SK-N-SH (cell line): ENCODE measurements around the gene ARPC2. TPM values are rescaled to one million over a fixed set of nuclear protein-coding genes. Genes with fewer than 3 reads are reported as not detected.
"Not testable (repeated sequence)": the region's sequence is repeated elsewhere in the genome, so short reads cannot be mapped to it uniquely, and the experiment has no call there.

Experiments
- CTCF ChIA-PET: fragments of 300-600, 350-600 bp; formaldehyde crosslinking; extraction: SDS; loops from one replicate; lab custom pipeline; 2021; lab: Yijun Ruan, JAX
- POLR2A ChIA-PET: fragments of 350-600 bp; sonication (Branson Sonifier 250); formaldehyde crosslinking; extraction: SDS; loops from one replicate; lab custom pipeline; 2020; ENCODE audit warnings: antibody characterized with exemption, inconsistent platforms; lab: Yijun Ruan, JAX
- DNase-seq: peaks from one replicate; pipeline ENCODE4 v3.0.0; 2012
- H2AFZ ChIP-seq: fragments of 200-600 bp; sonication (generic); 2 replicates; pipeline ENCODE4 v1.8.1; 2016; ENCODE audit warnings: antibody characterized with exemption, mild to moderate bottlenecking, low read depth
- H3F3A ChIP-seq: fragments of 200-600 bp; sonication (generic); replicated peaks from 2 replicates; pipeline ENCODE3; 2016; ENCODE audit warnings: antibody characterized with exemption, mild to moderate bottlenecking; ENCODE audit not compliant: insufficient read depth
- H3K27ac ChIP-seq, 2 experiments: fragments of 200-500 bp in 1 of 2; fragments of 200-600 bp in 1 of 2; sonication (Bioruptor generic) in 1 of 2; sonication (generic), shearing (Covaris generic) in 1 of 2; 2 replicates each; pipeline versions ENCODE4 v1.5.1 to v1.6.1; 2014 to 2016; ENCODE audit warnings: low read depth in 2 of 2, inconsistent platforms in 1 of 2, low read length in 1 of 2, mild to moderate bottlenecking in 1 of 2, mixed read lengths in 1 of 2
- H3K27me3 ChIP-seq: fragments of 200-600 bp; sonication (generic), shearing (Covaris generic); 2 replicates; pipeline ENCODE4 v1.6.1; 2016; ENCODE audit warnings: mixed run types; ENCODE audit not compliant: insufficient read depth
- H3K36me3 ChIP-seq, 2 experiments: fragments of 200-500 bp in 1 of 2; fragments of 200-600 bp in 1 of 2; sonication (Bioruptor generic) in 1 of 2; sonication (generic) in 1 of 2; replicated peaks in 1 of 2; 2 replicates each; pipeline versions ENCODE3 to v1.5.1; 2014 to 2016; ENCODE audit warnings: low read length in 1 of 2, mild to moderate bottlenecking in 1 of 2; ENCODE audit not compliant: insufficient read depth in 2 of 2, control insufficient read depth in 1 of 2
- H3K4me1 ChIP-seq, 2 experiments: fragments of 200-500 bp in 1 of 2; fragments of 200-600 bp in 1 of 2; sonication (Bioruptor generic) in 1 of 2; sonication (generic), shearing (Covaris generic) in 1 of 2; 2 replicates each; pipeline versions ENCODE4 v1.5.1 to v1.6.1; 2014 to 2016; ENCODE audit warnings: low read depth in 1 of 2, low read length in 1 of 2, mixed run types in 1 of 2; ENCODE audit not compliant: insufficient read depth in 2 of 2, control insufficient read depth in 1 of 2
- H3K4me2 ChIP-seq: fragments of 200-600 bp; sonication (generic), shearing (Covaris generic); 2 replicates; pipeline ENCODE4 v1.6.1; 2017; ENCODE audit warnings: mixed run types
- H3K4me3 ChIP-seq, 2 experiments: fragments of 200-500 bp in 1 of 2; fragments of 200-600 bp in 1 of 2; sonication (Bioruptor generic) in 1 of 2; sonication (generic), shearing (Covaris generic) in 1 of 2; 2 replicates each; pipeline versions ENCODE4 v1.5.1 to v1.8.1; 2014 to 2016; ENCODE audit warnings: low read depth in 2 of 2, inconsistent platforms in 1 of 2, low read length in 1 of 2, mild to moderate bottlenecking in 1 of 2, mixed read lengths in 1 of 2, moderate library complexity in 1 of 2
- H3K79me2 ChIP-seq: fragments of 200-600 bp; sonication (generic); 2 replicates; pipeline ENCODE4 v1.8.1; 2017; ENCODE audit warnings: mild to moderate bottlenecking; ENCODE audit not compliant: insufficient read depth
- H3K9ac ChIP-seq: fragments of 200-600 bp; sonication (generic); 2 replicates; pipeline ENCODE4 v1.6.1; 2017; ENCODE audit warnings: mixed run types
- H3K9me2 ChIP-seq: fragments of 200-600 bp; sonication (generic); 2 replicates; pipeline ENCODE4 v1.6.1; 2017; ENCODE audit warnings: mixed run types
- H3K9me3 ChIP-seq: fragments of 200-600 bp; sonication (generic); 2 replicates; pipeline ENCODE4 v1.6.1; 2017; ENCODE audit warnings: mixed run types, mild to moderate bottlenecking, moderate library complexity
- H4K20me1 ChIP-seq: fragments of 200-600 bp; sonication (generic); 2 replicates; pipeline ENCODE4 v1.6.1; 2017; ENCODE audit warnings: mild to moderate bottlenecking, mixed run types; ENCODE audit not compliant: insufficient read depth
- CTCF ChIP-seq: fragments of 200-600 bp; sonication (generic); IDR thresholded peaks from 2 replicates; pipeline ENCODE4 v1.6.1; 2017; ENCODE audit warnings: antibody characterized with exemption, mild to moderate bottlenecking, moderate library complexity
- EZH2phosphoT487 ChIP-seq: fragments of 200-600 bp; sonication (generic); IDR thresholded peaks from 2 replicates; pipeline ENCODE4 v1.6.1; 2017; ENCODE audit warnings: low read depth, mixed run types, mild to moderate bottlenecking, antibody characterized with exemption, moderate library complexity, borderline replicate concordance
- FOSL2 ChIP-seq: IDR thresholded peaks from 2 replicates; pipeline ENCODE4 v1.4.0; 2012; ENCODE audit warnings: low read depth, mild to moderate bottlenecking, moderate library complexity, borderline replicate concordance
- FOXM1 ChIP-seq: IDR thresholded peaks from 2 replicates; pipeline ENCODE4 v1.4.0; 2012; ENCODE audit warnings: low read depth, mild to moderate bottlenecking
- GATA2 ChIP-seq: sonication (generic); formaldehyde crosslinking; IDR thresholded peaks from 2 replicates; pipeline ENCODE4 v1.5.0; 2020; ENCODE audit warnings: mild to moderate bottlenecking, missing genetic modification reagents
- IRF3 ChIP-seq: fragments of 150-350 bp; IDR thresholded peaks from 2 replicates; pipeline ENCODE4 v1.6.1; 2016; ENCODE audit warnings: mild to moderate bottlenecking, low read depth, low read length
- PBX3 ChIP-seq: IDR thresholded peaks from 2 replicates; pipeline ENCODE4; 2012
- POLR2AphosphoS5 ChIP-seq: IDR thresholded peaks from 2 replicates; pipeline ENCODE4 v1.6.1; 2012; ENCODE audit warnings: low read depth, low read length
- RAD21 ChIP-seq: IDR thresholded peaks from 2 replicates; pipeline ENCODE4 v1.6.1; 2012; ENCODE audit warnings: mild to moderate bottlenecking, low read length
- RCOR1 ChIP-seq: fragments of 150-350 bp; IDR thresholded peaks from 2 replicates; pipeline ENCODE4 v1.6.1; 2017; ENCODE audit warnings: antibody characterized with exemption, low read length
- RXRA ChIP-seq: IDR thresholded peaks from 2 replicates; pipeline ENCODE4 v1.4.0; 2012; ENCODE audit warnings: low read depth, mild to moderate bottlenecking, borderline replicate concordance
- SIN3A ChIP-seq: IDR thresholded peaks from 2 replicates; pipeline ENCODE4 v1.6.1; 2012; ENCODE audit warnings: low read depth, mild to moderate bottlenecking, low read length, moderate library complexity, borderline replicate concordance
- SMC3 ChIP-seq: IDR thresholded peaks from 2 replicates; pipeline ENCODE4 v1.6.1; 2012; ENCODE audit warnings: low read depth, low read length, improper control_type of control experiment
- TCF12 ChIP-seq: IDR thresholded peaks from 2 replicates; pipeline ENCODE4 v1.4.0; 2012
- ZBTB33 ChIP-seq: IDR thresholded peaks from 2 replicates; pipeline ENCODE4 v1.4.0; 2012; ENCODE audit warnings: low read depth, borderline replicate concordance
- WGBS: methylation state at CpG from one replicate; pipeline ENCODE4 v1.1.6; 2017; ENCODE audit warnings: low lambda C conversion rate; 5-methylcytosine and 5-hydroxymethylcytosine counted together
- polyA plus RNA-seq, 3 experiments: library from polyadenylated mRNA; depleted of rRNA; stranded (reverse); fragments of >200 nt; gene quantifications; 2 replicates each; pipeline ENCODE4 v1.2.3, GENCODE V29; 2012
- TF ChIP-seq, protein P1 (sequence below): IDR thresholded peaks from 2 replicates; pipeline ENCODE4 v1.4.0; 2012; ENCODE audit warnings: low read depth, borderline replicate concordance

ARPC2 gene
- polyA plus RNA-seq, 1 of the 3 experiments (the other 2 are of a cell fraction): 319 TPM

- TF ChIP-seq CTCF (no peak), SMC3 (no peak), GATA2 (no peak), ZBTB33 (no peak), POLR2AphosphoS5 (no peak)
- TF ChIP-seq, all 33 proteins: peak for 0
Observed at GRCh38 chr2:218169757-218170546, 47.0 kb upstream of the ARPC2 start (continued).

DNA sequence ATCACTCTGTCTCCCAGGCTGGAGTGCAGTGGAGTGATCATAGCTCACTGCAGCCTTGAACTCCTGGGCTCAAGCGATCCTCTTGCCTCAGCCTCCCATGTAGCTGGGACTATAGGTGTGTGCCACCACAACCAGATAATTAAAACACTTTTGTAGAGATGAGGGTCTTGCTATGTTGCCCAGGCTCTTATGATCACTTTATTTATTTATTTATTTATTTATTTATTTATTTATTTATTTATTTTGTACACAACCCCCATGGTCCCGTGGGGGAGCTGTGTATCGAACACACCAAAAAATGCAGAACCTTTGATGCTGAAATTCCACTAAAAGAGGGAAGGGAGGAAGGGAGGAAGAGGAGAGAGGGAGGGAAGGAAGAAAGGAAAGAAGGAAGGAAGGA lies 45.2 kb upstream of the ARPC2 start:
- H3K9me2 ChIP-seq, H3K27me3 ChIP-seq, H3K79me2 ChIP-seq, H3K36me3 ChIP-seq, H3K27ac ChIP-seq, H3F3A ChIP-seq, H2AFZ ChIP-seq, DNase-seq, POLR2A ChIA-PET, H3K9me3 ChIP-seq, H4K20me1 ChIP-seq, H3K4me3 ChIP-seq, H3K4me2 ChIP-seq, H3K9ac ChIP-seq, H3K4me1 ChIP-seq: not testable (repeated sequence)
- 77% methylated on average over 3 of the region's 3 CpGs for WGBS
- CTCF ChIA-PET: interaction anchor here (0.7 to 1.5 kb wide), 4 partner anchors 15 to 224 kb away, joined by 3 read pairs; no protein-coding TSS in a partner anchor

GRCh38 chr2:218172845-218173244 lies 44.1 kb upstream of the ARPC2 start:
- Histone ChIP-seq H4K20me1 (no peaks in the 10 kb centered on the region), H3K36me3 (no peaks in the 10 kb centered on the region), H3K4me3 (no peak overlapping the region), H3K4me2 (no peak overlapping the region)
- POLR2A ChIA-PET: no interaction called here
- 91% methylated on average over 2 of the region's 2 CpGs for WGBS
- DNase-seq: no peak
- TF ChIP-seq PBX3 (no peak), FOXM1 (no peak), RAD21 (no peak), EZH2phosphoT487 (no peak), IRF3 (no peak), FOSL2 (no peak), SIN3A (no peak), RCOR1 (no peak), TCF12 (no peak), RXRA (no peak)
- TF ChIP-seq, protein P1, sequence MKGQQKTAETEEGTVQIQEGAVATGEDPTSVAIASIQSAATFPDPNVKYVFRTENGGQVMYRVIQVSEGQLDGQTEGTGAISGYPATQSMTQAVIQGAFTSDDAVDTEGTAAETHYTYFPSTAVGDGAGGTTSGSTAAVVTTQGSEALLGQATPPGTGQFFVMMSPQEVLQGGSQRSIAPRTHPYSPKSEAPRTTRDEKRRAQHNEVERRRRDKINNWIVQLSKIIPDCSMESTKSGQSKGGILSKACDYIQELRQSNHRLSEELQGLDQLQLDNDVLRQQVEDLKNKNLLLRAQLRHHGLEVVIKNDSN: no peak
- TF ChIP-seq, all 33 proteins: peak for 0
- Histone ChIP-seq H3K4me1 (no peaks in the 10 kb centered on the region), H3K27me3 (no peaks in the 10 kb centered on the region; the same call in 1 of the 2 replicates), H3F3A (no peaks in the 10 kb centered on the region), H3K9me3 (no peaks in the 10 kb centered on the region), H3K9ac (no peak overlapping the region), H2AFZ (no peak overlapping the region), H3K27ac (no peak overlapping the region), H3K79me2 (no peaks in the 10 kb centered on the region), H3K9me2 (no peaks in the 10 kb centered on the region)
- CTCF ChIA-PET: interaction anchor here (1.5 to 1.7 kb wide), 2 partner anchors 23 to 223 kb away, joined by 3 read pairs; no protein-coding TSS in a partner anchor
